GM12873 (cell line): ENCODE measurements around the gene MC1R.

Source experiments
- CTCF ChIP-seq: IDR thresholded peaks from 2 replicates; pipeline ENCODE4 v1.5.1; 2012; ENCODE audit warnings: low read depth, mild to moderate bottlenecking, moderate library complexity, low read length, control low read depth; ENCODE audit not compliant: insufficient read depth; ENCODE audit errors: missing control alignments

The MC1R gene

GRCh38 chr16:89964201-89964600, 45.5 kb downstream of the MC1R start:
- no peak for TF ChIP-seq CTCF

GRCh38 chr16:89965447-89966225, 47.0 kb downstream of the MC1R start:
- no peak for TF ChIP-seq CTCF

GRCh38 chr16:89966756-89967155, 48.1 kb downstream of the MC1R start:
- TF ChIP-seq CTCF, result no peak

GRCh38 chr16:89969741-89970410, 51.2 kb downstream of the MC1R start:
- TF ChIP-seq CTCF, result no peak
